Heart left ventricle (tissue), 16 donors: ENCODE results near the gene FBF1. TPM values are rescaled to one million over a fixed set of nuclear protein-coding genes. Genes with fewer than 3 reads are reported as not detected.

Experiments
- ATAC-seq, 4 donors: fragments of 200-7000 bp; cut with Tn5 transposase; one replicate each; pipeline ENCODE4 v1.9.1; 2020 to 2022; ENCODE audit warnings: moderate library complexity in 4 of 4, mild to moderate bottlenecking in 3 of 4, moderate number of reproducible peaks in 1 of 4
- DNase-seq, 5 donors: peaks; one replicate each; pipeline ENCODE4 v3.0.0-alpha.2; 2020
- H3K27ac ChIP-seq, 12 donors: fragments of 200-600 bp; sonication (generic) in 4 of 12; one replicate each; pipeline versions ENCODE4 v1.5.0 to v1.8.0; 2016 to 2022; ENCODE audit warnings: mild to moderate bottlenecking in 2 of 12
- H3K27me3 ChIP-seq, 9 donors: fragments of 200-600 bp; sonication (generic) in 2 of 9; one replicate each; pipeline versions ENCODE4 v1.5.1 to v1.8.0; 2016 to 2022; ENCODE audit warnings: mild to moderate bottlenecking in 3 of 9
- H3K36me3 ChIP-seq, 9 donors: fragments of 200-600 bp; sonication (generic) in 2 of 9; one replicate each; pipeline versions ENCODE4 v1.5.0 to v1.8.0; 2018 to 2022; ENCODE audit warnings: mild to moderate bottlenecking in 2 of 9
- H3K4me1 ChIP-seq, 12 donors: fragments of 200-600 bp; sonication (generic) in 4 of 12; one replicate each; pipeline versions ENCODE4 v1.5.0 to v1.8.0; 2016 to 2022; ENCODE audit warnings: mild to moderate bottlenecking in 3 of 12
- H3K4me3 ChIP-seq, 12 donors: fragments of 200-600 bp; sonication (generic) in 4 of 12; one replicate each; pipeline versions ENCODE4 v1.5.0 to v1.8.0; 2017 to 2022; ENCODE audit warnings: mild to moderate bottlenecking in 9 of 12, moderate library complexity in 4 of 12
- H3K9me3 ChIP-seq, 12 donors: fragments of 200-600 bp; sonication (generic) in 4 of 12; one replicate each; pipeline versions ENCODE4 v1.5.0 to v1.8.0; 2016 to 2022; ENCODE audit warnings: mild to moderate bottlenecking in 1 of 12
- CTCF ChIP-seq, 12 donors: fragments of 200-600 bp; sonication (generic) in 4 of 12; IDR thresholded peaks; one replicate each; pipeline versions ENCODE4 v1.5.0 to v1.8.0; 2018 to 2022; ENCODE audit warnings: antibody characterized with exemption in 12 of 12, mild to moderate bottlenecking in 5 of 12
- POLR2A ChIP-seq, 2 donors: fragments of 450-650 bp; IDR thresholded peaks; one replicate each; pipeline ENCODE4 v1.6.1; 2017; ENCODE audit warnings: antibody characterized with exemption in 2 of 2, mild to moderate bottlenecking in 2 of 2, moderate library complexity in 2 of 2
- WGBS, 4 donors: extraction: QIAGEN DNeasy Blood & Tissue Kit in 2 of 4; methylation state at CpG; one replicate each; pipeline versions ENCODE4 v1.1.5 to v1.1.7; 2013 to 2018; 5-methylcytosine and 5-hydroxymethylcytosine counted together
- intact Hi-C, 10 donors: fragments of 100-400 bp; cut with DNase I; formaldehyde crosslinking; loops; one replicate each; pipeline versions ENCODE4 v1.11.1 to v1.14.2; 2022
- polyA plus RNA-seq, 2 donors: library from polyadenylated mRNA; stranded (reverse); fragments of 200-250 nt; gene quantifications; one replicate each; pipeline ENCODE4 v1.2.3, GENCODE V29; 2013
- total RNA-seq, 9 donors: library from RNA; depleted of rRNA in 2 of 9; stranded (reverse); fragments of >200 nt in 2 of 9; fragmentation: NEBNext Ultra II Directional in 3 of 9; extraction: Animal tissue kit (Norgen Biotek cat#: 25700) in 3 of 9; gene quantifications; one replicate each; pipeline versions ENCODE4 v1.1.0 to v1.2.4, GENCODE V29; 2016 to 2023
- donor health status: ischemic (EF 13 %, LVEDD 7.1; RV severe dilation, severe dysfunction).
- donor health status: healthy with polysubstance abuse.
- donor health status: DM: no; HTN: yes; CAD: no.
- donor health status: DM: no; HTN: no; CAD: no.
- donor health status: ischemic (EF 25% LVEDD 6.9; RV normal size, moderate dysfunction).
- donor health status: ischemic (EF 25% LVEDD 5.7; RV mildly dilated, moderate dysfunction).
- donor health status: healthy.
- donor health status: DM: yes; HTN: yes; CAD: no.
- donor health status: ischemic (EF 35%, LVEDD 5.7; RV mildly dilated, moderate dysfunction).
- donor health status: nonischemic (EF 11% LVEDD 7.7; RV severe dilation, severe dysfunction).
- donor health status: DM: yes; HTN: yes; CAD: no.
- donor health status: PGD.
- donor health status: ischemic (EF 29% LVEDD 5.4; RV normal size, mild dysfunction).
- donor health status: nonischemic (EF 23%, LVEDD 6.1; RV moderate dilation, normal function).

The FBF1 gene
- total and polyA plus RNA-seq, 11 donors: 1.5 to 5.4 (median 2.9) TPM

GRCh38 chr17:75915268-75915667, 25.6 kb downstream of the FBF1 start:
- Histone ChIP-seq H3K27ac (no peak overlapping the region), H3K27me3 (no peaks in the 10 kb centered on the region), H3K9me3 (no peaks in the 10 kb centered on the region), H3K36me3 (peaks cover 0 to 37% (median 7%) of the 10 kb centered on the region in 9 donors), H3K4me3 (no peak overlapping the region), H3K4me1 (peaks cover 0 to under 1% (median 0%) of the 10 kb centered on the region in 12 donors)
- WGBS, 4 donors: 85 to 94% (median 89%) methylated on average over 8 of the region's 8 CpGs
- intact Hi-C loops: no loop called here
- no peak for TF ChIP-seq CTCF (IDR thresholded peaks at IDR 0.05)
- no peak for TF ChIP-seq POLR2A (IDR thresholded peaks at IDR 0.05)
- DNase-seq (no peak), ATAC-seq (no peak)

GRCh38 chr17:75914643-75915267, 26.1 kb downstream of the FBF1 start:
- no peaks in the 10 kb centered on the region for H3K9me3 ChIP-seq
- no peak overlapping the region for H3K27ac ChIP-seq
- H3K4me3 ChIP-seq: no peak overlapping the region
- WGBS, 4 donors: 94 to 98% (median 95%) methylated on average over 27 to 34 of the region's 34 CpGs
- intact Hi-C loops: no loop called here
- H3K36me3 ChIP-seq: peaks cover 0 to 33% (median 7%) of the 10 kb centered on the region in 9 donors
- ATAC-seq (no peak), DNase-seq (no peak)
- TF ChIP-seq CTCF (IDR thresholded peaks at IDR 0.05) (no peak), POLR2A (IDR thresholded peaks at IDR 0.05) (no peak)
- no peaks in the 10 kb centered on the region for H3K27me3 ChIP-seq
- peaks cover 0 to 6% (median 0%) of the 10 kb centered on the region in 12 donors for H3K4me1 ChIP-seq

- intact Hi-C loops: no loop called here
- H3K36me3 ChIP-seq: peaks cover 0 to 30% (median 7%) of the 10 kb centered on the region in 9 donors
- WGBS, 4 donors: 93 to 97% (median 95%) methylated on average over 28 to 32 of the region's 32 CpGs
Observed at GRCh38 chr17:75913537-75914210, 27.2 kb downstream of the FBF1 start.

More at GRCh38 chr17:75913537-75914210, 27.2 kb downstream of the FBF1 start:
- no peak overlapping the region for H3K27ac ChIP-seq
- peaks cover 0 to 7% (median 0%) of the 10 kb centered on the region in 12 donors for H3K4me1 ChIP-seq
- no peak for ATAC-seq
- no peak for DNase-seq
- H3K4me3 ChIP-seq: no peak overlapping the region
- H3K27me3 ChIP-seq: no peaks in the 10 kb centered on the region
- TF ChIP-seq POLR2A (IDR thresholded peaks at IDR 0.05): no peak
- TF ChIP-seq CTCF (IDR thresholded peaks at IDR 0.05): no peak
- H3K9me3 ChIP-seq: no peaks in the 10 kb centered on the region
